ENCODE results near the gene ANTXR1. TPM values are rescaled to one million over a fixed set of nuclear protein-coding genes. Genes with fewer than 3 reads are reported as not detected.

ANTXR1 gene
- polyA plus RNA-seq, result not detected

- Mint-ChIP-seq H3K27me3 (ENCODE audit: low read depth in 3 of 3) (peaks cover 18 to 35% (median 19%) of the 10 kb centered on the region in 3 donors), H3K4me3 (peak within 1 kb of the TSS; percentile 71 to 88 (median 79)), H3K4me1 (peaks cover 14 to 15% of the 10 kb centered on the region in 2 donors), H3K36me3 (no peaks in the 10 kb centered on the region), H3K27ac (peak within 1 kb of the TSS in 1 of 6 donors; percentile 35), H3K9me3 (peaks cover 0 to 2% (median 0%) of the 10 kb centered on the region in 6 donors)
- DNase-seq, result peak in 2 of 3 donors; percentile 2 to 3
Measured at GRCh38 chr2:69013142-69013839, at the start of gene ANTXR1. ANTXR1 (plus strand) TSS chr2:69013179; CDS start chr2:69013500, 321 bp downstream.

DNA sequence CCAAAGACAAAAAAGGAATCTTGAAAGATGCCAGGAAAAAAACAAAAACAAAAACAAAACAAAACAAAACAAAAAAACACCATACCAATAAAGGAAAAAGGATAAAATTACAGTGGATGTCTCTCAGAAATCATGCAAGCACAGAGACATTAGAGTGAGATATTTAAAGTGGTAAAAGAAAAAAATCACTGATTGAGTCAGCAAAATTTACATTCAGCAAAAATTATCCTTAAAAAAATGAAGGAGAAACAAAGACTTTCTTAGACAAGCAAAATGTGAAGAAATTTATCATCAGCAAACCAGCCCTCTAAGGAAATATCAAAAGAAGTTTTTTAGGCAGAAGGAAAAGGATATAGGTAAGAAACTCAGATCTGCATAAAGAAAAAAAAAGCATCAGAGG is 48.7 kb upstream of the ANTXR1 start:
- Mint-ChIP-seq H3K27me3 (ENCODE audit: low read depth in 3 of 3) (peaks cover 4 to 14% (median 11%) of the 10 kb centered on the region in 3 donors), H3K9me3 (peaks cover 0 to 4% (median 0%) of the 10 kb centered on the region in 6 donors), H3K27ac (no peak overlapping the region), H3K36me3 (no peaks in the 10 kb centered on the region), H3K4me3 (no peak overlapping the region), H3K4me1 (no peaks in the 10 kb centered on the region)
- DNase-seq, result no peak

- no peak overlapping the region for H3K27ac Mint-ChIP-seq
- H3K27me3 Mint-ChIP-seq (ENCODE audit: low read depth in 3 of 3), result peaks cover 4 to 13% (median 5%) of the 10 kb centered on the region in 3 donors
- H3K4me3 Mint-ChIP-seq, result no peak overlapping the region
- peaks cover 0 to 4% (median 0%) of the 10 kb centered on the region in 6 donors for H3K9me3 Mint-ChIP-seq
- no peak for DNase-seq
- no peaks in the 10 kb centered on the region for H3K4me1 Mint-ChIP-seq
- no peaks in the 10 kb centered on the region for H3K36me3 Mint-ChIP-seq
Measured at GRCh38 chr2:68968221-68968620, 44.8 kb upstream of the ANTXR1 start.

GRCh38 chr2:68969736-68970490 is 43.1 kb upstream of the ANTXR1 start:
- no peak overlapping the region for H3K27ac Mint-ChIP-seq
- H3K36me3 Mint-ChIP-seq, result no peaks in the 10 kb centered on the region
- peaks cover 4 to 8% (median 5%) of the 10 kb centered on the region in 3 donors for H3K27me3 Mint-ChIP-seq (ENCODE audit: low read depth in 3 of 3)
- no peaks in the 10 kb centered on the region for H3K4me1 Mint-ChIP-seq
- peaks cover 0 to 5% (median 0%) of the 10 kb centered on the region in 6 donors for H3K9me3 Mint-ChIP-seq
- no peak for DNase-seq
- no peak overlapping the region for H3K4me3 Mint-ChIP-seq

- no peak overlapping the region for H3K27ac Mint-ChIP-seq
- no peak for DNase-seq
- H3K9me3 Mint-ChIP-seq, result peaks cover 0 to 5% (median 0%) of the 10 kb centered on the region in 6 donors
- no peaks in the 10 kb centered on the region for H3K36me3 Mint-ChIP-seq
- no peak overlapping the region for H3K4me3 Mint-ChIP-seq
- peaks cover 7 to 9% (median 8%) of the 10 kb centered on the region in 3 donors for H3K27me3 Mint-ChIP-seq (ENCODE audit: low read depth in 3 of 3)
- no peaks in the 10 kb centered on the region for H3K4me1 Mint-ChIP-seq
Measured at GRCh38 chr2:68970566-68971265, 42.3 kb upstream of the ANTXR1 start.

DNA sequence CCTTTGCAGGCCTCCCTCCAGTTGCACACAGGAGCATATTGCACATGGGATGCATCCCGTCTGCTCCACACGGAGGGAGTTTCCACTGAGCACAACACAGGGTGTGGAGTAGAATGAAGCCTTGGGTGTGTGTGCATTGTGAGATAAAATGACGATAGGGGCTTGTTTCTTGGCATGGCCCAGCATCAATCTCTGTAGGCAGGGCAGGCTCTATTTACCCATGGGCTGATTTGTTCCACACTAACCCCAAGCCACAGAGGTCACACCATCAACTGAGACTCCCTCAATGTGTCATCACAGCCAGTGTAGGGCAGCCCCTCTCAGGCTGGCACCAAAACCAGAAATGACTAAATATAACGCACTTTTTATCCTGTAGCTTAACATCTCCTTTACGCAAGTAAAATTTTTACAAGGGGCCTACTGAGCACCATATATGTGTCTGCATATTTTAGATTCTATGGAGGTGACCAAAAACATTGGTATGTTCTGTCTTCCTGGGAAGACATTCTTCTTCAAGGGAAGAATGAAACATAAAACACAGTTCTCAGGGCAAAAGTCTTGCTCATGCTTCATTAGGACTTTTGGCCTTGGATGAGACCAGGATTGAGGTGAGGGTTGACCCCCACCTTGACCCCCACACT is 41.3 kb upstream of the ANTXR1 start:
- Mint-ChIP-seq H3K27ac (no peak overlapping the region), H3K4me3 (no peak overlapping the region), H3K4me1 (no peaks in the 10 kb centered on the region), H3K9me3 (peaks cover 0 to 5% (median 0%) of the 10 kb centered on the region in 6 donors), H3K27me3 (ENCODE audit: low read depth in 3 of 3) (peaks cover 7 to 9% (median 8%) of the 10 kb centered on the region in 3 donors), H3K36me3 (no peaks in the 10 kb centered on the region)
- peak in 1 of 3 donors; percentile 10 for DNase-seq

DNA sequence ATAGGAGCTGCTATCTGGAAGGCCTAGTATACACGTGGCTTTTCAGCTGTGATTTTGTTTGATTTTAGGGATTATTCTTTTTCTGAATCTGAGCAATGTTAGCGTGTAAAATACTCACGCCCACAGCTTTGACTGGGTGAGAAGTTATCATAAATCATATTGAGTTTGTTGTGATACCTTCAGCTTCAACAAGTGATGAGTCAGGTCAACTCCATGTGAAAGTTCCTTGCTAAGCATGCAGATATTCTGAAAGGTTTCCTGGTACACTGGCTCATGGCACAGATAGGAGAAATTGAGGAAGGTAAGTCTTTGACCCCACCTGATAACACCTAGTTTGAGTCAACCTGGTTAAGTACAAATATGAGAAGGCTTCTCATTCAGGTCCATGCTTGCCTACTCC is 38.7 kb upstream of the ANTXR1 start, which contains the start of gene GKN1:
GKN1 (plus strand) TSS at position 386 of the 400 bp plus-strand sequence. CDS start 42 bp downstream, outside the sequence.
- Mint-ChIP-seq H3K27ac (no peak within 1 kb of the TSS), H3K4me1 (no peaks in the 10 kb centered on the region), H3K36me3 (peaks cover 0 to 3% (median 0%) of the 10 kb centered on the region in 3 donors), H3K9me3 (peaks cover 0 to 3% (median 0%) of the 10 kb centered on the region in 6 donors), H3K4me3 (no peak within 1 kb of the TSS), H3K27me3 (ENCODE audit: low read depth in 3 of 3) (peaks cover 3 to 9% (median 9%) of the 10 kb centered on the region in 3 donors)
- DNase-seq, result no peak

DNA sequence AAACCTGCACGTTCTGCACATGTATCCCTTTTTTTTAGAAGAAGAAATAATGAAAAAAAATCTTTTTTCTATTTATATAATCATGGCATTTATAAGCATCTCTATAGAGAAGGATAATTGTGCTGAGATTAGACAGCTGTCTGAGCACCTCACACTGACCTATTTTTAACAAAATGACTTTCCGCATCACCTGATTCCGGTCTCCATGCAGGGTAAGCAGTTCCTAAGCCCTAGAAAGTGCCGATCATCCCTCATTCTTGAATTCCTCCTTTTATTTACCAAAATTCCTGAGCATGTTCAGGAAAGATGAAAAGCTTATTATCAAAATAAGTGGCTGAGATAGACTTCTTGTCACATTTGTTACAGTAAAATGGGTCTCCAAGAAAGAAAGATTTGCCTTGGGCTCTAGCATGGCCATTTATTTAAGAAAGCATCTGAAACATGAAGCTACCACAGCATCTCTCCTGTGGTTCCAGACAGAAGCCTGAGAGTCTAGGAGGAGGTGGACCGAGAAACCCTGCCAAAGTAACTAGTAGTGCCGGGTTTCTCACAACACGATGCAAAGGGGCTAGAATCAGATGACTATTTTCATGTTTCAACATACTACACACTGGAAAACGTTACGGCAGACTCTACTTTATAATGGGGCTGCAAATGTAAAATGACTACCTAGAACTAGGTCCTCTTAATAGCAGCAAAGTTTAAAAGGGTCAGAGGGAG is 37.9 kb upstream of the ANTXR1 start:
- H3K9me3 Mint-ChIP-seq, result peaks cover 0 to 3% (median 0%) of the 10 kb centered on the region in 6 donors
- H3K27ac Mint-ChIP-seq, result no peak overlapping the region
- peaks cover 0 to 3% (median 0%) of the 10 kb centered on the region in 3 donors for H3K36me3 Mint-ChIP-seq
- H3K4me3 Mint-ChIP-seq, result no peak overlapping the region
- DNase-seq, result no peak
- no peaks in the 10 kb centered on the region for H3K4me1 Mint-ChIP-seq
- H3K27me3 Mint-ChIP-seq (ENCODE audit: low read depth in 3 of 3), result peaks cover 5 to 13% (median 9%) of the 10 kb centered on the region in 3 donors

DNA sequence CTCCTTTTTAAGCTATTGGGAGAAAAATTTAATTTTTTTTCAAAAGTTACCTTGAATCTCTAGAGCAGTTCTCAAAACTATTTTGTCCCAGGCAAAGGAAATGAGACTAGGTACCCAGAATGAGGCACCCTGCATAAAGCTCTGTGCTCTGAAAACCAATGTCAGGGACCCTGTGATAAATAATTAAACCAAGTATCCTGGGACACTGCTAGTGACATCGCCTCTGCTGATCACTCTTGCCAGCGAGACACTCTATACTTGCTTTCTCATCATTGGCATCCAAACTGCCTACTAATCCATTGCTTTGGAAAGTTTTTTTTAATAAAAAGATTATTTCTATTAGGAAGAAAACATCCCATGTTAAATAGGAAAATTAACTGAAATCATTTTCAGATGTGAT is 37.1 kb upstream of the ANTXR1 start:
- peaks cover 3 to 13% (median 9%) of the 10 kb centered on the region in 3 donors for H3K27me3 Mint-ChIP-seq (ENCODE audit: low read depth in 3 of 3)
- peaks cover 0 to 3% (median 0%) of the 10 kb centered on the region in 6 donors for H3K9me3 Mint-ChIP-seq
- H3K27ac Mint-ChIP-seq, result no peak overlapping the region
- H3K36me3 Mint-ChIP-seq, result peaks cover 0 to 3% (median 0%) of the 10 kb centered on the region in 3 donors
- no peak overlapping the region for H3K4me3 Mint-ChIP-seq
- no peak for DNase-seq
- no peaks in the 10 kb centered on the region for H3K4me1 Mint-ChIP-seq

DNA sequence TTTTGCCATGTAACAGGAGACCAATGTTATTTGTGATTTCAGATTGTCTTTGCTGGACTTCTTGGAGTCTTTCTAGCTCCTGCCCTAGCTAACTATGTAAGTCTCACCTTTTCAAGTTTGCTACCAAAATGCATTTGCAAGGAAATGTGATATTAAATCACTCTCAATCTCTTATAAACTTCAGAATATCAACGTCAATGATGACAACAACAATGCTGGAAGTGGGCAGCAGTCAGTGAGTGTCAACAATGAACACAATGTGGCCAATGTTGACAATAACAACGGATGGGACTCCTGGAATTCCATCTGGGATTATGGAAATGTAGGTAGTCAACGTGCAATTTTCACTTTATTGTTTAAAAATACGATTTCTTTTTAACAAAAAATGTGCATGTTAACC is 35.5 kb upstream of the ANTXR1 start:
- Mint-ChIP-seq H3K9me3 (peaks cover 0 to 3% (median 0%) of the 10 kb centered on the region in 6 donors), H3K4me3 (no peak overlapping the region), H3K27me3 (ENCODE audit: low read depth in 3 of 3) (peaks cover 3 to 10% (median 9%) of the 10 kb centered on the region in 3 donors)

GRCh38 chr2:68978098-68978497 is 34.9 kb upstream of the ANTXR1 start:
- H3K4me1 Mint-ChIP-seq, result no peaks in the 10 kb centered on the region
- H3K9me3 Mint-ChIP-seq, result peaks cover 0 to 3% (median 0%) of the 10 kb centered on the region in 6 donors
- peaks cover 3 to 10% (median 9%) of the 10 kb centered on the region in 3 donors for H3K27me3 Mint-ChIP-seq (ENCODE audit: low read depth in 3 of 3)
- no peak for DNase-seq
- no peak overlapping the region for H3K4me3 Mint-ChIP-seq
- no peak overlapping the region for H3K27ac Mint-ChIP-seq
- peaks cover 0 to 3% (median 0%) of the 10 kb centered on the region in 3 donors for H3K36me3 Mint-ChIP-seq

More for the DNA sequence above, 35.5 kb upstream of the ANTXR1 start:
- peaks cover 0 to 3% (median 0%) of the 10 kb centered on the region in 3 donors for H3K36me3 Mint-ChIP-seq
- DNase-seq, result no peak
- H3K27ac Mint-ChIP-seq, result no peak overlapping the region
- H3K4me1 Mint-ChIP-seq, result no peaks in the 10 kb centered on the region

DNA sequence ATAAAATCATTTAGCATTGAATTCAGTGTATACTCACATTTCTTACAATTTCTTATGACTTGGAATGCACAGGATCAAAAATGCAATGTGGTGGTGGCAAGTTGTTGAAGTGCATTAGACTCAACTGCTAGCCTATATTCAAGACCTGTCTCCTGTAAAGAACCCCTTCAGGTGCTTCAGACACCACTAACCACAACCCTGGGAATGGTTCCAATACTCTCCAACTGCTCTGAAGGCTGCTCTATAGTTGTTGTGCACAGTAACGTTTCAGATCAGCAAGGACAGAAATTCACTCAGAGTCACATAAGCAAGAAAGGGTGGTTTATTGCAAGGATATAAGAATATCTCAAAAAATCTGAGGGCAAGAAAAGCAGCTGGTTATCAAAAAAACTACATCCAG is 32.0 kb upstream of the ANTXR1 start:
- H3K9me3 Mint-ChIP-seq, result no peaks in the 10 kb centered on the region
- H3K36me3 Mint-ChIP-seq, result peaks cover 0 to 3% (median 0%) of the 10 kb centered on the region in 3 donors
- peaks cover 3 to 6% (median 5%) of the 10 kb centered on the region in 3 donors for H3K27me3 Mint-ChIP-seq (ENCODE audit: low read depth in 3 of 3)
- no peak overlapping the region for H3K4me3 Mint-ChIP-seq
- no peak overlapping the region for H3K27ac Mint-ChIP-seq
- no peak for DNase-seq
- no peaks in the 10 kb centered on the region for H3K4me1 Mint-ChIP-seq

All from immature natural killer cell (primary cell).